ENCODE results near the gene NKG7. TPM values are rescaled to one million over a fixed set of nuclear protein-coding genes. Genes with fewer than 3 reads are reported as not detected.

Gene NKG7, protein sequence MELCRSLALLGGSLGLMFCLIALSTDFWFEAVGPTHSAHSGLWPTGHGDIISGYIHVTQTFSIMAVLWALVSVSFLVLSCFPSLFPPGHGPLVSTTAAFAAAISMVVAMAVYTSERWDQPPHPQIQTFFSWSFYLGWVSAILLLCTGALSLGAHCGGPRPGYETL
- not detected in 2 replicates for total RNA-seq

GRCh38 chr19:51372649-51373504 lies at the start of gene NKG7:
Gene NKG7, minus strand, starts transcription at chr19:51372654. Its CDS starts 119 bp downstream, at chr19:51372535.

GRCh38 chr19:51417107-51417809 lies 44.8 kb upstream of the NKG7 start, which contains the start of gene SIGLEC10:
Gene SIGLEC10, minus strand, starts transcription at chr19:51417642. Its CDS starts 61 bp downstream, at chr19:51417581.

GRCh38 chr19:51387924-51388389 lies 15.5 kb upstream of the NKG7 start, which contains the start of gene LIM2:
Gene LIM2, minus strand, starts transcription at chr19:51387974. Its CDS starts 531 bp downstream, at chr19:51387443.

DNA sequence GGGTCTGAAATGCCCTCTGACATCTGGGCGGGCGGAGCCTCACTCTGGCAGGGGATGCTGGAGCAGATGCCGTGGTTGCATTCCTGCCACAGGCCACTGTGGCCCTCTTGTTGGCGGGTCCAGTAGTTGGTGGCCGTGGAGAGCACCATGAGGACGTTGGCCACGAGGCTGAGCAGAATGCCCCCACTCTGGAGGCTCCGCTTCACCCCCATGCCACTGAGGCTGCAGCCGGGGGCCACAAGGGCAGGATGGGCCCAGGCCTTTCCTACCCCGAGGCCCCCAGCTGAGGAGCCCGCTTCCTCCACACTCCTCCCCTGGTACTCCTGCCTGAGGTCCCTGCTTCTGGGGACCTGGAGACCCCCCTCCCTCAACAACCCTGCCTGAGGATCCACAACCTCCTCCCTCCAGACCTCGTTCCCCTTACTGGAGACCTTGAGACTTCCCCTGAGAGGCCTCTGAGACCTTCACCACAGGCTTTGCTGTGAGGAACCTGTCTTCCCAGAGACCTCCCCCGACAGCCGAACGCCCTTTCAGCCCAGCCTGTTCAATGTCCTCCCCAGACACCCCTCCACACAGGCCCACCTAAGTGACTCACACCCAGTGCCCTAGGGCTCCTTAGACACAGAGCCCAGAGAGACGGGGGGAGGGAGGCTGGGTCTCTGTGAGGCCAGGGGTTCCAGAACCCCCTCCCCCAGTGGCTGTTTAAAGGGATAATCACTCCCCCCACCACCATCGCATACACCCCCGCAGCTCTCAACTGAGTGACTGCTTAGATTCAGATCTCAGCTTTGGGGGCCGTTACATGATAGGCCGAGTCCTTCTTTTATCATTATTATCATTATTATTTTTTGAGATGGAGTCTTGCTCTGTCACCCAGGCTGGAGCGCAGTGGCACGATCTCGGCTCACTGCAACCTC lies 3.8 kb downstream of the NKG7 start, which contains the start of gene CLDND2:
CLDND2 (minus strand) TSS at position 638 of the 917 bp plus-strand sequence; CDS start at position 212, 426 bp downstream.

GRCh38 chr19:51365965-51366388 lies 6.5 kb downstream of the NKG7 start, which contains the start of gene ETFB:
Gene ETFB, minus strand, starts transcription at chr19:51366388. Its CDS starts 62 bp downstream, at chr19:51366326.

GRCh38 chr19:51341976-51342580 lies 30.4 kb downstream of the NKG7 start, which contains the start of gene VSIG10L:
Gene VSIG10L, minus strand, starts transcription at chr19:51342139. Its CDS starts 15 bp downstream, at chr19:51342124.

Other genes with a start within 250 kb of the NKG7 start
- not detected in 2 replicates for gene SIGLEC9, start 247.7 kb downstream of the NKG7 start, total RNA-seq
- not detected in 2 replicates for gene SIGLEC7, start 230.4 kb downstream of the NKG7 start, total RNA-seq
- gene CD33, start 147.6 kb downstream of the NKG7 start, total RNA-seq, result not detected in 2 replicates
- gene SIGLECL1, start 121.6 kb downstream of the NKG7 start, total RNA-seq, result not detected in 2 replicates
- under 0.01 TPM in 1 of 2 replicates, not detected in the other for gene IGLON5, start 61.0 kb downstream of the NKG7 start, total RNA-seq
- gene VSIG10L, start 30.5 kb downstream of the NKG7 start, total RNA-seq, result 0.52 and 0.97 TPM in 2 replicates
- 84.9 and 86.9 TPM in 2 replicates for gene ETFB, start 6.3 kb downstream of the NKG7 start, total RNA-seq
- gene CLDND2, start 3.7 kb downstream of the NKG7 start, total RNA-seq, result not detected in 2 replicates
- not detected in 2 replicates for gene LIM2, start 15.3 kb upstream of the NKG7 start, total RNA-seq
- not detected in 2 replicates for gene C19orf84, start 17.9 kb upstream of the NKG7 start, total RNA-seq
- gene SIGLEC10, start 45.0 kb upstream of the NKG7 start, total RNA-seq, result not detected in 2 replicates
- not detected in 2 replicates for gene SIGLEC8, start 85.8 kb upstream of the NKG7 start, total RNA-seq
- gene CEACAM18, start 105.9 kb upstream of the NKG7 start, total RNA-seq, result not detected in 2 replicates
- not detected in 2 replicates for gene SIGLEC12, start 129.1 kb upstream of the NKG7 start, total RNA-seq
- gene SIGLEC6, start 159.0 kb upstream of the NKG7 start, total RNA-seq, result not detected in 2 replicates
- 12.2 and 16.4 TPM in 2 replicates for gene ZNF175, start 198.6 kb upstream of the NKG7 start, total RNA-seq